GM12878 (cell line): ENCODE results near the gene CDH5. TPM values are rescaled to one million over a fixed set of nuclear protein-coding genes. Genes with fewer than 3 reads are reported as not detected.

Experiments
- ATAC-seq: fragments of 200-7000 bp; cut with Tn5 transposase; 3 replicates; pipeline ENCODE4 v1.9.1; 2020; ENCODE audit warnings: mild to moderate bottlenecking, moderate library complexity
- BruUV-seq: library from RNA; stranded (reverse); fragments of 400-500 nt; replicated peaks from 2 replicates; lab custom pipeline; 2021; lab: Mats Ljungman, UMichigan
- CTCF ChIA-PET: fragments of 300-600 bp; sonication (Branson Sonifier 250); formaldehyde crosslinking; extraction: SDS; loops from one replicate; lab custom pipeline; 2021; ENCODE audit warnings: inconsistent platforms; lab: Yijun Ruan, JAX
- POLR2A ChIA-PET: fragments of 350-600 bp; formaldehyde crosslinking; extraction: SDS; loops from one replicate; lab custom pipeline; 2021; ENCODE audit warnings: inconsistent platforms; lab: Charles Lee
- RAD21 ChIA-PET: fragments of 300-600 bp; sonication (Branson Sonifier 250); formaldehyde crosslinking; loops from one replicate; lab custom pipeline; 2023; ENCODE audit warnings: antibody characterized with exemption; ENCODE audit not compliant: unreplicated experiment; lab: Charles Lee
- SMC1A ChIA-PET: fragments of 300-600 bp; sonication (Branson Sonifier 250); formaldehyde crosslinking; loops from one replicate; lab custom pipeline; 2023; ENCODE audit not compliant: unreplicated experiment, uncharacterized antibody; lab: Charles Lee
- DNase-seq: peaks from one replicate; pipeline ENCODE4 v3.0.0-alpha.2; 2011; ENCODE audit warnings: low read depth, low spot score
- FAIRE-seq: peaks from 3 replicates; lab custom pipeline; 2011; peaks lifted over from hg19 to GRCh38; lab: Jason Lieb, UNC
- H2AFZ ChIP-seq: 2 replicates; pipeline ENCODE4 v1.6.0; 2011; ENCODE audit warnings: low read depth, low read length, control low read depth; ENCODE audit not compliant: control insufficient read depth
- H3K27ac ChIP-seq: 2 replicates; pipeline ENCODE4 v1.5.1; 2011; ENCODE audit warnings: control low read depth; ENCODE audit not compliant: control insufficient read depth, insufficient read depth
- H3K27me3 ChIP-seq, 2 experiments: replicated peaks in 1 of 2; 2 replicates each; pipeline versions ENCODE4 v1.6.0 to v1.6.1; 2011; ENCODE audit warnings: low read length in 1 of 2; ENCODE audit not compliant: control insufficient read depth in 2 of 2, insufficient read depth in 2 of 2
- H3K36me3 ChIP-seq, 2 experiments: 2 replicates each; pipeline ENCODE4 v1.5.1; 2011; ENCODE audit warnings: low read length in 1 of 2; ENCODE audit not compliant: control insufficient read depth in 2 of 2, insufficient read depth in 2 of 2
- H3K4me1 ChIP-seq: 2 replicates; pipeline ENCODE4 v1.6.1; 2011; ENCODE audit warnings: mild to moderate bottlenecking, low read length, moderate library complexity, mixed read lengths; ENCODE audit not compliant: control insufficient read depth, insufficient read depth
- H3K4me2 ChIP-seq: 2 replicates; pipeline ENCODE4 v1.6.0; 2011; ENCODE audit warnings: control low read depth; ENCODE audit not compliant: control insufficient read depth, insufficient read depth
- H3K4me3 ChIP-seq: fragments of 200-600 bp; sonication (generic); 2 replicates; pipeline ENCODE4 v1.5.1; 2016
- H3K79me2 ChIP-seq: 2 replicates; pipeline ENCODE4 v1.6.0; 2011; ENCODE audit warnings: low read length; ENCODE audit not compliant: control insufficient read depth, insufficient read depth
- H3K9ac ChIP-seq: 2 replicates; pipeline ENCODE4 v1.8.0; 2011; ENCODE audit warnings: low read length, control low read depth, mixed read lengths; ENCODE audit not compliant: control insufficient read depth, insufficient read depth
- H3K9me3 ChIP-seq: replicated peaks from 3 replicates; pipeline ENCODE4 v1.5.1; 2011; ENCODE audit warnings: mild to moderate bottlenecking, low read length; ENCODE audit not compliant: control insufficient read depth, insufficient read depth
- H4K20me1 ChIP-seq: 2 replicates; pipeline ENCODE4 v1.6.0; 2011; ENCODE audit not compliant: control insufficient read depth, insufficient read depth
- BMI1 ChIP-seq: fragments of 450-650 bp; IDR thresholded peaks from 2 replicates; pipeline ENCODE4 v1.6.1; 2016; ENCODE audit warnings: mild to moderate bottlenecking, moderate library complexity, borderline replicate concordance
- CBFB ChIP-seq: IDR thresholded peaks from 2 replicates; pipeline ENCODE4 v1.6.1; 2016; ENCODE audit warnings: antibody characterized with exemption, low read depth
- CREB1 ChIP-seq: IDR thresholded peaks from 2 replicates; pipeline ENCODE4 v1.6.1; 2012; ENCODE audit warnings: low read depth, mild to moderate bottlenecking, inconsistent platforms
- DPF2 ChIP-seq: fragments of 450-650 bp; IDR thresholded peaks from 2 replicates; pipeline ENCODE4 v1.6.1; 2017; ENCODE audit warnings: mild to moderate bottlenecking
- IRF4 ChIP-seq: IDR thresholded peaks from 2 replicates; pipeline ENCODE4 v1.6.1; 2011; ENCODE audit warnings: low read depth, low read length
- PML ChIP-seq: IDR thresholded peaks from 2 replicates; pipeline ENCODE4 v1.6.1; 2012; ENCODE audit warnings: low read length, inconsistent platforms
- RAD51 ChIP-seq: fragments of 450-650 bp; IDR thresholded peaks from 2 replicates; pipeline ENCODE4 v1.6.1; 2016; ENCODE audit warnings: moderate library complexity, mild to moderate bottlenecking, inconsistent platforms
- SMC3 ChIP-seq: IDR thresholded peaks from 2 replicates; pipeline ENCODE4 v1.6.1; 2011; ENCODE audit warnings: low read length, improper control_type of control experiment, borderline replicate concordance
- SUPT20H ChIP-seq: IDR thresholded peaks from 2 replicates; pipeline ENCODE4 v1.6.1; 2011; ENCODE audit warnings: low read depth, mild to moderate bottlenecking, low read length, moderate library complexity, borderline replicate concordance; ENCODE audit not compliant: control insufficient read depth
- TCF3 ChIP-seq: IDR thresholded peaks from 2 replicates; pipeline ENCODE4 v1.6.1; 2012; ENCODE audit warnings: low read depth, mild to moderate bottlenecking, low read length, borderline replicate concordance; ENCODE audit not compliant: insufficient read depth
- USF1 ChIP-seq: IDR thresholded peaks from 2 replicates; pipeline ENCODE4 v1.6.1; 2011; ENCODE audit warnings: borderline replicate concordance, low read depth, mild to moderate bottlenecking, moderate library complexity, mixed read lengths, low read length; ENCODE audit not compliant: insufficient read depth; ENCODE audit errors: extremely low read length
- ZBTB11 ChIP-seq: fragments of 450-650 bp; formaldehyde crosslinking; IDR thresholded peaks from 2 replicates; pipeline ENCODE4 v1.5.0; 2022; ENCODE audit warnings: mild to moderate bottlenecking, missing genetic modification characterization
- ZNF384 ChIP-seq: IDR thresholded peaks from 2 replicates; pipeline ENCODE4 v1.6.1; 2012; ENCODE audit warnings: low read depth, mild to moderate bottlenecking, low read length, improper control_type of control experiment, borderline replicate concordance
- ZNF622 ChIP-seq: fragments of 450-650 bp; IDR thresholded peaks from 2 replicates; pipeline ENCODE4 v1.6.1; 2017; ENCODE audit warnings: mild to moderate bottlenecking, inconsistent platforms
- ZSCAN29 ChIP-seq: fragments of 450-650 bp; IDR thresholded peaks from 2 replicates; pipeline ENCODE4 v1.6.1; 2017; ENCODE audit warnings: mild to moderate bottlenecking, moderate library complexity
- WGBS: methylation state at CpG from one replicate; pipeline ENCODE4 v1.1.6; 2016; ENCODE audit warnings: low lambda C conversion rate; ENCODE audit not compliant: insufficient replicate concordance, insufficient coverage; ENCODE audit errors: missing lambda C conversion rate; 5-methylcytosine and 5-hydroxymethylcytosine counted together
- in situ Hi-C: fragments of 300-500 bp; cut with MboI; formaldehyde crosslinking; loops from 9 replicates; pipeline ENCODE4 v1.14.3; 2018; ENCODE audit warnings: mixed read lengths
- intact Hi-C: fragments of 100-400 bp; cut with micrococcal nuclease; formaldehyde crosslinking; loops from one replicate; pipeline ENCODE4 v1.14.2; 2022; ENCODE audit not compliant: unreplicated experiment
- polyA plus RNA-seq, 11 experiments: library from polyadenylated mRNA; depleted of rRNA in 4 of 11; unstranded in 6 of 11; stranded (reverse) in 5 of 11; fragments of >200 nt; fragmentation: Nextera tagmentation in 4 of 11; fragmentation: Illumina TruSeq in 1 of 11; extraction: Ambion mirVana in 4 of 11; extraction: Trizol in 1 of 11; gene quantifications; 1 replicate in 1 of 11; 2 replicates in 10 of 11; pipeline versions ENCODE4 v1.2.1 to v1.2.3, GENCODE V29; 2011 to 2016; ENCODE audit warnings: inconsistent platforms in 2 of 11, missing spikeins in 2 of 11, low read depth in 1 of 11
- total RNA-seq, 4 experiments: library from RNA; depleted of rRNA in 3 of 4; stranded (reverse); fragments of >200 nt in 3 of 4; fragmentation: Illumina TruSeq in 1 of 4; extraction: Trizol in 1 of 4; gene quantifications; 2 replicates each; pipeline versions ENCODE4 v1.2.1 to v1.2.3, GENCODE V29; 2013 to 2021
- TF ChIP-seq, protein P1 (sequence below): fragments of 450-650 bp; IDR thresholded peaks from 2 replicates; pipeline ENCODE4 v1.6.1; 2018; ENCODE audit warnings: mild to moderate bottlenecking, low read depth, moderate library complexity; ENCODE audit not compliant: partially characterized antibody
- TF ChIP-seq, protein P2 (sequence below): fragments of 450-650 bp; IDR thresholded peaks from 2 replicates; pipeline ENCODE4 v1.6.1; 2014; ENCODE audit warnings: mild to moderate bottlenecking

The CDH5 gene
- total and polyA plus RNA-seq, 10 of the 15 experiments (the other 5 are each of a cell fraction or from before 2014, with no cell fraction given) = not detected

DNA sequence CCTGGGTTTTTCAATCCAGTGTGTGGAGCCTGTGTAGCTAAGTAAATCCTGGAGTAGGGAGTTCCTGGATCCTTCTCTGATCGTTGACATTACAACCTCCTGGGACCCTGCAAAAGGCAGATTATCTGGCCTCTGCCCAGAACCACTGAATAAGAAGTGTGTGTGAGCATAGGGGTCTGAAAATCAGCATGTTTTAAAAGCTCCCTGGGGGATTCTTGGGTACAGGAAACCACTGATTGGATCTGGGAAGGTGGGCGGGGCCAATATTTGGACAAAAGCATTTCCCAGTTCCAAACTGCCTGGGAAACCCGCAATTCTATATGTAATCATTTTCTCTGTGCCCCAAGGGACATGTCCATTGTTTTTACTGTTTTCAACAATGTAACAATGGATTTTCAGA is 33.4 kb downstream of the CDH5 start:
- TF ChIP-seq PML (no peak), SUPT20H (no peak), IRF4 (no peak), ZNF384 (no peak), RAD51 (no peak), ZSCAN29 (no peak), TCF3 (no peak), SMC3 (no peak), ZBTB11 (CRISPR knock-in tag) (no peak), USF1 (no peak), ZNF622 (no peak), CBFB (no peak), CREB1 (no peak), BMI1 (no peak), DPF2 (no peak)
- TF ChIP-seq, protein P1, sequence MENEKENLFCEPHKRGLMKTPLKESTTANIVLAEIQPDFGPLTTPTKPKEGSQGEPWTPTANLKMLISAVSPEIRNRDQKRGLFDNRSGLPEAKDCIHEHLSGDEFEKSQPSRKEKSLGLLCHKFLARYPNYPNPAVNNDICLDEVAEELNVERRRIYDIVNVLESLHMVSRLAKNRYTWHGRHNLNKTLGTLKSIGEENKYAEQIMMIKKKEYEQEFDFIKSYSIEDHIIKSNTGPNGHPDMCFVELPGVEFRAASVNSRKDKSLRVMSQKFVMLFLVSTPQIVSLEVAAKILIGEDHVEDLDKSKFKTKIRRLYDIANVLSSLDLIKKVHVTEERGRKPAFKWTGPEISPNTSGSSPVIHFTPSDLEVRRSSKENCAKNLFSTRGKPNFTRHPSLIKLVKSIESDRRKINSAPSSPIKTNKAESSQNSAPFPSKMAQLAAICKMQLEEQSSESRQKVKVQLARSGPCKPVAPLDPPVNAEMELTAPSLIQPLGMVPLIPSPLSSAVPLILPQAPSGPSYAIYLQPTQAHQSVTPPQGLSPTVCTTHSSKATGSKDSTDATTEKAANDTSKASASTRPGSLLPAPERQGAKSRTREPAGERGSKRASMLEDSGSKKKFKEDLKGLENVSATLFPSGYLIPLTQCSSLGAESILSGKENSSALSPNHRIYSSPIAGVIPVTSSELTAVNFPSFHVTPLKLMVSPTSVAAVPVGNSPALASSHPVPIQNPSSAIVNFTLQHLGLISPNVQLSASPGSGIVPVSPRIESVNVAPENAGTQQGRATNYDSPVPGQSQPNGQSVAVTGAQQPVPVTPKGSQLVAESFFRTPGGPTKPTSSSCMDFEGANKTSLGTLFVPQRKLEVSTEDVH = no peak
- TF ChIP-seq, protein P2, sequence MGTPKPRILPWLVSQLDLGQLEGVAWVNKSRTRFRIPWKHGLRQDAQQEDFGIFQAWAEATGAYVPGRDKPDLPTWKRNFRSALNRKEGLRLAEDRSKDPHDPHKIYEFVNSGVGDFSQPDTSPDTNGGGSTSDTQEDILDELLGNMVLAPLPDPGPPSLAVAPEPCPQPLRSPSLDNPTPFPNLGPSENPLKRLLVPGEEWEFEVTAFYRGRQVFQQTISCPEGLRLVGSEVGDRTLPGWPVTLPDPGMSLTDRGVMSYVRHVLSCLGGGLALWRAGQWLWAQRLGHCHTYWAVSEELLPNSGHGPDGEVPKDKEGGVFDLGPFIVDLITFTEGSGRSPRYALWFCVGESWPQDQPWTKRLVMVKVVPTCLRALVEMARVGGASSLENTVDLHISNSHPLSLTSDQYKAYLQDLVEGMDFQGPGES = no peak
- TF ChIP-seq, all 136 proteins: peak for 0
- POLR2A ChIA-PET = no interaction called here
- RAD21 ChIA-PET = no interaction called here
- H4K20me1 ChIP-seq = no peaks in the 10 kb centered on the region
- H3K9ac ChIP-seq = no peak overlapping the region
- no peak overlapping the region for H2AFZ ChIP-seq
- no peak overlapping the region for H3K4me3 ChIP-seq
- peaks cover 0 to 4% of the 10 kb centered on the region in 2 experiments; a peak in 3 of 4 replicates for H3K27me3 ChIP-seq
- CTCF ChIA-PET = interaction anchor here (0.5 to 1.5 kb wide), 2 partner anchors 83 to 736 kb away, joined by 3 to 6 read pairs; no protein-coding TSS in a partner anchor
- in situ Hi-C loops = no loop called here
- no peaks in the 10 kb centered on the region for H3K4me1 ChIP-seq
- intact Hi-C loops = no loop called here
- SMC1A ChIA-PET = no interaction called here
- 16% methylated on average over 3 of the region's 3 CpGs for WGBS
- BruUV-seq = no TSS peak
- no peak for DNase-seq
- no peak for FAIRE-seq
- H3K36me3 ChIP-seq = no peaks in the 10 kb centered on the region
- H3K9me3 ChIP-seq = no peaks in the 10 kb centered on the region; the same call in 2 of the 3 replicates
- no peak overlapping the region for H3K27ac ChIP-seq
- ATAC-seq = no peak
- H3K79me2 ChIP-seq = no peaks in the 10 kb centered on the region
- no peak overlapping the region for H3K4me2 ChIP-seq
